Measurements from ENCODE around the gene FAM234B.
"Not testable (repeated sequence)": the region's sequence is repeated elsewhere in the genome, so short reads cannot be mapped to it uniquely, and the experiment has no call there.

FAM234B gene

GRCh38 chr12:13061377-13061776 lies 17.2 kb downstream of the FAM234B start:
- DNase-seq, result no peak

GRCh38 chr12:13062669-13063068 lies 18.5 kb downstream of the FAM234B start:
- no peak for DNase-seq

GRCh38 chr12:13066014-13066413 lies 21.8 kb downstream of the FAM234B start:
- no peak for DNase-seq

- no peak for DNase-seq
These were observed 22.3 kb downstream of the FAM234B start for GRCh38 chr12:13066459-13066858.

- no peak for DNase-seq
These were observed 23.1 kb downstream of the FAM234B start for GRCh38 chr12:13067322-13067721.

- DNase-seq, result no peak
These were observed 25.2 kb downstream of the FAM234B start for GRCh38 chr12:13069380-13069779.

GRCh38 chr12:13071305-13072280 lies 27.4 kb downstream of the FAM234B start:
- DNase-seq, result no peak

GRCh38 chr12:13073173-13073572 lies 29.0 kb downstream of the FAM234B start:
- no peak for DNase-seq

- DNase-seq, result no peak
These were observed 30.4 kb downstream of the FAM234B start for GRCh38 chr12:13074396-13075117.

- no peak for DNase-seq
These were observed 30.9 kb downstream of the FAM234B start for GRCh38 chr12:13075118-13075480.

- no peak for DNase-seq
These were observed 31.8 kb downstream of the FAM234B start for GRCh38 chr12:13075786-13076570.

- DNase-seq, result no peak
These were observed 35.3 kb downstream of the FAM234B start for GRCh38 chr12:13079440-13079906.

- DNase-seq, result no peak
These were observed 36.1 kb downstream of the FAM234B start for GRCh38 chr12:13080266-13080665.

GRCh38 chr12:13082861-13083260 lies 38.7 kb downstream of the FAM234B start:
- DNase-seq, result no peak

GRCh38 chr12:13083638-13084037 lies 39.5 kb downstream of the FAM234B start:
- DNase-seq, result not testable (repeated sequence)

GRCh38 chr12:13084898-13085640 lies 40.9 kb downstream of the FAM234B start:
- DNase-seq, result no peak

GRCh38 chr12:13085968-13086686 lies 41.9 kb downstream of the FAM234B start:
- DNase-seq, result no peak

- no peak for DNase-seq
These were observed 43.6 kb downstream of the FAM234B start for GRCh38 chr12:13087766-13088165.

GRCh38 chr12:13088496-13088895 lies 44.3 kb downstream of the FAM234B start:
- DNase-seq, result no peak

- no peak for DNase-seq
These were observed 45.9 kb downstream of the FAM234B start for GRCh38 chr12:13090054-13090453.

- DNase-seq, result no peak
These were observed 47.7 kb downstream of the FAM234B start for GRCh38 chr12:13091832-13092231.
